ENCODE results near the gene ISYNA1.

The ISYNA1 gene

DNA sequence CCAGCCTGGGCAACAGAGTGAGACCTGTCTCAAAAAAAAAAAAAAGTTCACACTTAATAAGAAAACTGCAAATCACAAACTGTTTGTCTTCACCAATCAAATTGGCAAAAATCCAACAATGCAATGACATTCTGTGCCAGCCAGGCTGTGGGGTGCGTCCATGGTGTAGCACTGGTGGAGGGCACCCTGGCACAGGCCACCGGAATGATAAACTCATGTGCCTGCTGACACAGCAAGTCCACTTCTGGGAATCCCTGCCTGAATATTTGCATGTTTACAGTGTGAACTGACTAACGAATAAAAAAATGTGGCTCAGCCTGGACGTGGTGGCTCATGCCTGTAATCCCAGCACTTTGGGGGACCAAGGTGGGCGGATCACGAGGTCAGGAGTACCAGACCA is 38.9 kb downstream of the ISYNA1 start:
- TF ChIP-seq TEAD4 (IDR thresholded peaks at IDR 0.05) (peak; percentile 54; the same call in 1 of the 2 replicates), RAD21 (IDR thresholded peaks at IDR 0.05; ENCODE audit: low read depth) (no peak), TCF12 (IDR thresholded peaks at IDR 0.05; ENCODE audit: low read depth) (no peak), NFIC (IDR thresholded peaks at IDR 0.05) (peak; percentile 66), YY1 (IDR thresholded peaks at IDR 0.05; ENCODE audit: low read depth) (no peak)

DNA sequence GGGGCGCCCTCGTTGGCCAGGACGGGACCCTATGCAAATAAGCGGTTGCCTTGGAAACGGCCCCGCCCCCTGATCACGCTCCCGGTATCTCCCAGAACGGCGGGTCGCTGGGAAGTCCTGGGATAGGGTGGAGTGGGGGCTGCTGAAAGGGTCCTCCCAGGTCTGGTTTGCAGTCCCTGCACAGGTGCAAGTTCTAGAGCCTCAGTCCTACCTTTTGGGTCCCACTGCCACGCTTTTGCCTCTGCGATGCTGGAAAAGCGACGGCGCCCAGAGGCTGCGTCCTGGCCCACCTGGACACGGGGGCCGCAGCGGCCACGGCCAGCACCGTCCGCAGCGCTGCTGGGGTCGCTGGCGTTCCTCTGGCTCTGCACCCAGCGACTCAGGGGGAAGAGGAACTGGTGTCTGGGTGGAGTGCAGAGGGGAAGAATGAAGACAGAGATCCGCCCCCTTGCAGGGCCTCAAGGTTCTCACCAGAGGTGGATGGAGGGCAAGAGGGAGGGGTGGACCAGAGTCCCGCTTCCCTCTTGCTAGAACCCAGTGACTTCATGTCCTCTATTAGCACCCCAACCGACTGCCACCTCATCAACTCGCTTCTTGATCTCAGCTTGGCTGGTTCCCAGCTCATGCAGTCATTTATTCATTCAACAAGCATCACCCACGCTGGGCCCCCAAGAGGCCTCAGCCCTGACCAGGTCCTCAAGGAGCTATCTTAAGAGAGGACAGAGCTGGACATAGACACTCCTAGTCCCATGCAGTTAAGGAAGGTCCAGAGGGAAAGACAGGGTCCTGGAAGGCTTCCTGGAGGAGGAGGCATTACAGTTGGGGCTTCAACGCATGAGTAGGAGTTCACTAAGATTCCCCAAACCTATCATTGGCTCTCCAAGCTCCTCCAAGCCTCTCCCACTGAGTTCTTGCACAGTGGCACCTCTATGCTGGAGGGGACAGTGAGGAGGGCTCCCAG is 40.4 kb downstream of the ISYNA1 start, which contains the start of gene LRRC25:
LRRC25 (minus strand) TSS at position 381 of the 961 bp plus-strand sequence. CDS start 659 bp downstream, outside the sequence.
- TF ChIP-seq USF1 (IDR thresholded peaks at IDR 0.05) (no peak), ZBTB7A (IDR thresholded peaks at IDR 0.05; ENCODE audit: low read depth) (0 out of 2 replicates have a peak, but pooled peaks have one; percentile 67), FOXM1 (IDR thresholded peaks at IDR 0.05; ENCODE audit: borderline replicate concordance, low read depth) (no peak)
- TF ChIP-seq, protein P1, sequence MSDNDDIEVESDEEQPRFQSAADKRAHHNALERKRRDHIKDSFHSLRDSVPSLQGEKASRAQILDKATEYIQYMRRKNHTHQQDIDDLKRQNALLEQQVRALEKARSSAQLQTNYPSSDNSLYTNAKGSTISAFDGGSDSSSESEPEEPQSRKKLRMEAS (IDR thresholded peaks at IDR 0.05), result no peak

- TF ChIP-seq TCF12 (IDR thresholded peaks at IDR 0.05; ENCODE audit: low read depth) (no peak), CREB1 (IDR thresholded peaks at IDR 0.05; ENCODE audit: low read depth) (no peak), NFIC (IDR thresholded peaks at IDR 0.05) (no peak), TEAD4 (IDR thresholded peaks at IDR 0.05) (no peak), REST (IDR thresholded peaks at IDR 0.05; ENCODE audit: low read depth) (no peak), CEBPB (IDR thresholded peaks at IDR 0.05) (no peak), USF1 (IDR thresholded peaks at IDR 0.05) (no peak), FOXM1 (IDR thresholded peaks at IDR 0.05; ENCODE audit: borderline replicate concordance, low read depth) (no peak), TAF1 (IDR thresholded peaks at IDR 0.05; ENCODE audit: low read depth) (no peak), EP300 (IDR thresholded peaks at IDR 0.05; ENCODE audit: borderline replicate concordance) (no peak)
- TF ChIP-seq, protein P1 (IDR thresholded peaks at IDR 0.05), result no peak
Observed at GRCh38 chr19:18396471-18397241, 41.3 kb downstream of the ISYNA1 start.

GRCh38 chr19:18393836-18394235 is 44.1 kb downstream of the ISYNA1 start:
- TF ChIP-seq CEBPB (IDR thresholded peaks at IDR 0.05) (no peak), NFIC (IDR thresholded peaks at IDR 0.05) (no peak), YY1 (IDR thresholded peaks at IDR 0.05; ENCODE audit: low read depth) (no peak), TEAD4 (IDR thresholded peaks at IDR 0.05) (no peak), FOXM1 (IDR thresholded peaks at IDR 0.05; ENCODE audit: borderline replicate concordance, low read depth) (no peak), TCF12 (IDR thresholded peaks at IDR 0.05; ENCODE audit: low read depth) (no peak), EGR1 (IDR thresholded peaks at IDR 0.05) (no peak), USF1 (IDR thresholded peaks at IDR 0.05) (no peak)
- TF ChIP-seq, protein P1 (IDR thresholded peaks at IDR 0.05), result no peak

DNA sequence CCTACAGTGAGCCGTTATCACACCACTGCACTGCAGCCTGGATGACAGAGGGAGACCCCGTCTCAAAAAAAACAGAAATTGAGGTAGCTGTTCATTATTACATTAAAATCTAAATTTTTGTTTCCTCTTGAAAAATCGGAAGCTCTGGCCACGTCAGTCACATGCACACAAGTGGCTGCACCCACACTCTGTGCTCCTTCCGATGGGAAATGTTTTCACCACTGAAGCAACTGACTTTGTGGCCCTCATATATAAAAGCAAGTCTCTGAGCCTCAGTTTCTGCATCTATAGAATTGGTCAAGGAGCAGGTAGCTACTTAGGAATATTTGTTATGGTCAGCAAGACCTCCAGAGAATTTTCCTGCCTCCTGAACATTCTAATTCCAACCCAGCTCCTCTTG is 45.0 kb downstream of the ISYNA1 start:
- TF ChIP-seq RAD21 (IDR thresholded peaks at IDR 0.05; ENCODE audit: low read depth) (no peak), ZBTB7A (IDR thresholded peaks at IDR 0.05; ENCODE audit: low read depth) (no peak), REST (IDR thresholded peaks at IDR 0.05; ENCODE audit: low read depth) (no peak), EP300 (IDR thresholded peaks at IDR 0.05; ENCODE audit: borderline replicate concordance) (no peak), CEBPB (IDR thresholded peaks at IDR 0.05) (no peak), CREB1 (IDR thresholded peaks at IDR 0.05; ENCODE audit: low read depth) (no peak)
- TF ChIP-seq, protein P1 (IDR thresholded peaks at IDR 0.05), result no peak
